ENCODE measurements around the gene TXNL1.
"Not testable (repeated sequence)": the region's sequence is repeated elsewhere in the genome, so short reads cannot be mapped to it uniquely, and the experiment has no call there.

TXNL1 gene

DNA sequence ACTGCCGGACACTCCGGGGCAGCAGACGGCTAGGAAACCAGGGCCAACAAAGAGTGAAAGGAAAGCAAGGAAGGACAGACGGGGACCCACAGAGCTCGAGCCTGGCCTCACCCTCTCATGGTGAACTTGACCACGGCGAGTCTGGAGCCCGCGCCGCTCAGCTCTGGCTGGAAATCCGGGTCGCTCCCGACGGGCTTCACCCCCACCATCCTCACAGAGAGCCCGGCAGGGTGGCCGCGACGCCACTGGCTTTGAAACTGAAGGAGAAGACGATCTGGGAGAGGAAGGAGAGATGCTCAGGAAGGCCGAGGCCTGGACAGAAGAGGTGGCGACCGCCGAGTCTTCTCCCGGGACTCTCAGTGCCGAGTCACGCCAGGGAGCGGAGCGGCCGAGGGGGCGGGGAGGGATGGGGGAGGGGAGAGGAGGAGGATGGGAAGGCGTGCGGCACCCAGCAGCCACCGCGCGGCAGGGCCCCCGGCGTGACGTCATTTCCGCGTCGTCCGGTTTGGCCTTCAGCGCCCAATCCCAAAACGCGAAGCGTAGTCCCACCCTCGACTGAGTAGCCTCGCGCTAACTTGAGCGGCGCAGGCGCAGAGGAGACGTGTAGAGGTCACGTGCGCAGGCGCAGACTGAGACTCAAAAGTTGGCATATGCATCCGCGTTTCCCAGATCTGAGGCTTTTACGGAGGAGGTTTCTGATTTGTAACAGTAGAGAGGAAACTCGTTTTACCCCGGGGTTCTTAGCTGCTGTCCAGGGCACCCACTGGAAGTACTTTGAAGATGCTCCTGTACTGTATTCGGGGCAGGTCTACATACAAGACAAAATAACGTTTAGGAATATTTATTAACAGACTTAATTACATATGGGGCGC is at the start of gene TXNL1:
TSS of gene TXNL1 (minus strand) at position 361 of the 872 bp plus-strand sequence. CDS start at position 209, 152 bp downstream.
- peak; percentile 79 for DNase-seq

DNA sequence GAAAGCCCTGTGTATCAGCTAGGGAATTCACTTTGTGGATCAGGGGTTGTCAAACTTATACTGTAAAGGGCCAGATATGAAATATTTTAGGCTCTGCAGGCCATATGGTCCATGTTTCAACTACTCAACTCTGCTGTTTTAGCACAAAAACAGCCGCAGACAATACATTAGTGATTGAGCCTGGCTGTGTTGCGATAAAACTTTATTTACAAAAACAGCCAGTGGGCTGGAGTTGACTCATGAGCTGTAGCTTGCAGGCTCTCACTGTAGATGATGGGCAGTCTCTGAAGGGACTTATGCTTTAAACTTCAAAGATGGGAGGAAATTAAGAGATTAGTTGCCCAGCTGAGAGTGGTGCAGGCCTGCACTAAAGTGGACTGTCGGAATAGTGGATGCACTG is 45.9 kb upstream of the TXNL1 start:
- no peak for DNase-seq

DNA sequence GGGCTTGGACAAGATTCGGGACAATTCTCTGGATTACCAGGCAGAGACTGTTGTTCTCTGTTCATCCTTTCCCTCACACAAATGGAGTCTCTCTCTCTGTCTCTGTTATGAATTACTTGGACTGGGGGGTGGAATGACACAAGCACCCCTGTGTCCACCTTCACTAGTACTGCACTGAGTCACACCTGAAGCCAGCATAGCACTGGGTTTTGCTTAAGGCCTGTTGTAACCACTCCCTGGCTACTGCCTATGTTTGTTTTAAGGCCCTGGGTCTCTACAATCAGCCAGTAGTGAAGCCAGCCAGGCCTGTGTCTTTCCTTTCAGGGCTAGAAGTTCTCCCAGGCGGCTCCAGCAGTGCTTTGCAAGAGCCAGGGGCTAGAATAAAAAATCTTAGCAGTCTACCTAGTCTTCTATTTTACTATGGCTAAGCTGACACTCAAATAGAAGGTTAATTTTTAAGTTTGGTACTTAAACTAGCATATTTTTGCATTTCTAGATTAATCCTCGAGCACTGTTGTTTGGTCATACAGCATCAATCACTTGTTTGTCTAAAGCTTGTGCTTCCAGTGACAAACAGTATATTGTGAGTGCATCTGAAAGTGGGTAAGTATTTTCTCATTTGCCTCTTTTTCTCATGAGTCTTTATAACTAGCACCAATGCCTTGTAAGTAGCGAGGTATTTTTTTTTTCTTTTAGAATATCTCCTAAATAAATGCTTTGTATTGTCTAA is 40.6 kb upstream of the TXNL1 start:
- DNase-seq: no peak

DNA sequence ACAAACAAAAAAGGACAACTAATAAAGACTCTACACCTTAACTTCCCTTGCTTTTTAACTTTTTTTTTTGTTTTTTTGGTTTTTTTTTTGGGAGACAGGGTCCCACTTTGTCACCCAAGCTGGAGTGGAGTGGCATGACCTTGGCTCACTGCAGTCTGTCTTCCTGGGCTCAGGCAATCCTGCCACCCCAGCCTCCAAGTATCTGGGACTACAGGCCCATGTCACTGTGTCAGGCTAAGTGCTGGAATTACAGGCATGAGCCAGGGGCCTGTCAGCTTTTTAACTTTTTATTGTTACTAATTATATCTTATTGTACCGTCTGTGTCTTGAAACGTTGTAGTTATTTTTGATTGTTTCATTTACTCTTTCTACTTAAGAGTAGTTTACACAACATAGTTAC is 38.2 kb upstream of the TXNL1 start:
- DNase-seq: no peak

DNA sequence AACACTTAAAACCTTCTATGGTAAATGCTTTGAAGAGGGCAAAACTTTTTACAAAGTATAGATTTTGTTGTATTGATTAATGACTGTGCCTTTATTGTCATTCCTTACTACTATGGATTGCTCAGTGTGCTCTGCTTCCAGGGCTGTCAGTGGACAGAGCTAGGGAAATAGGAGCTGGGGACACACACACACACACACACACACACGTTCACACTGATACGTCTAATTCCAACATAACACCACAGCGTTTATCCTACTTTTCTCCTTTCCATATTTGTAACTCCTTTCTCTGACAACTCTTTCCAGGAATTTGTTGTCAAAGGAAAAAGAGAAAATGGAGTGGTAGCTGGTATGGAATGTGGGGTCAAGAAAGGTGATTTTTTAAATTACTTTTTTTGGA is 34.6 kb upstream of the TXNL1 start:
- DNase-seq: no peak

DNA sequence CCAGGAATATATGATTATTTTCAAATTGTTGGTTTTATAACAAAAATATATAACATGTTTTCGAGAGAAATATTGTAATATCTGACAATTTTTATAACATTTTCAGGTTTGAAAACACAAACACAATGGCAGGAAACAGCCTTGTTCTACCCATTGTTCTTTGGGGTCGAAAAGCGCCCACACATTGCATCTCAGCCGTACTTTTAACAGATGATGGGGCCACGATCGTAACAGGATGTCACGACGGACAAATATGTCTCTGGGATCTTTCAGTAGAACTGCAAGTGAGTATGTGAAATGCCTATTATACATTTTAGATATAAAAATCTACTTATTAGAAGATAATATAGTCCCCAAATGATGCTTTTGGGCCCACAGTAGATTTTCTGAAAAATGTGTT is 34.0 kb upstream of the TXNL1 start:
- DNase-seq: no peak

DNA sequence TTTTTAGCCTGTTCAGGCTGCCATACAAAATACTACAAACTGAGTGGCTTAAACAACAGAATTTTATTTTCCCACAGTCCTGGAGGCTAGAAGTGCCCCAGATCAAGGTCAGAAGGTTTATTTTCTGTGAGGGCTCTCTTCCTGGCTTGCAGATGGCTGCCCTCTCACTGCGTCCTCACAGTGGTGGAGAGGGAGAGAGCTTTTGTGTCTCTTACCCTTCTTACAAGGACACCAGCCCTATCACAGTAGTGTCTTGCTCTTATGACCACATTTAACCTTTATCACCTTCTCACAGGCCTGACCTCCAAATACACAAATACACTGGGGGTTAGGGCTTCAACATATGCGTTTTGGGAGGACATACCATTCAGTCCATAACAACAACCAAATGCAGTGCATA is 24.5 kb upstream of the TXNL1 start:
- no peak for DNase-seq

DNA sequence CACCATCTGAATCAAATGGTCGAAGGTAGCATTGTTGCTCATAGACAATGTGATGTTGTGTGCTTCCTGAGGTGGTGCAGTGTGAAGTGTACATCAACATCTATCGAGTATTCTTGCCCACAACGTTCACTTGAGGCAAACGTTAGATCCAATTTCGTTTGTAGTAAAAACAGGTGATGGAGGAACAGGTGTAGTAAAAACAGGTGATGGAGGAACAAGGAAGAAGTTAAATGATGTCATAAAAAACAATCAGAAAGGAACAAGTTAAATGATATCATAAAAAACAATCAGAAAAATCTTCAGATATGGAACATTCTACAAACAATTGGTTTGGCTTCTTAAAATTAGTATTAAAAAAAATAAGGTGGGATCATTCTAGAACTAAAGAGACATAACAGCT is 24.1 kb upstream of the TXNL1 start:
- DNase-seq: no peak

DNA sequence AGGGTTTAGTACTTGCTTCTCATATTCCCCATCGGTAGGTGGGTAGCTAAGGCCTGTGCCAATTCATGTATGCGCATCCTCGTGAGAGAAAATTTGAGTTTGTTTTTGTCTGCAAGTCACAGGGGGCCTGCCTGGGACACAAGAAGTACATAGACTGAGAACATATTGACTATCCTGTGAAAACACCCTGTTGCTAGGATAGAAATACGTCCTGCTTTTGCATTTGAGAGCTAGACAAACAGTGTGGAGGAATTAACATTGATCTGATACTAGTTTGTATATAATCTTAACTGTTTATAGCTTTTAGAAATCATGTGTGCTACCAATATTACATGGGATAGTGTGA is 23.6 kb upstream of the TXNL1 start:
- no peak for DNase-seq

DNA sequence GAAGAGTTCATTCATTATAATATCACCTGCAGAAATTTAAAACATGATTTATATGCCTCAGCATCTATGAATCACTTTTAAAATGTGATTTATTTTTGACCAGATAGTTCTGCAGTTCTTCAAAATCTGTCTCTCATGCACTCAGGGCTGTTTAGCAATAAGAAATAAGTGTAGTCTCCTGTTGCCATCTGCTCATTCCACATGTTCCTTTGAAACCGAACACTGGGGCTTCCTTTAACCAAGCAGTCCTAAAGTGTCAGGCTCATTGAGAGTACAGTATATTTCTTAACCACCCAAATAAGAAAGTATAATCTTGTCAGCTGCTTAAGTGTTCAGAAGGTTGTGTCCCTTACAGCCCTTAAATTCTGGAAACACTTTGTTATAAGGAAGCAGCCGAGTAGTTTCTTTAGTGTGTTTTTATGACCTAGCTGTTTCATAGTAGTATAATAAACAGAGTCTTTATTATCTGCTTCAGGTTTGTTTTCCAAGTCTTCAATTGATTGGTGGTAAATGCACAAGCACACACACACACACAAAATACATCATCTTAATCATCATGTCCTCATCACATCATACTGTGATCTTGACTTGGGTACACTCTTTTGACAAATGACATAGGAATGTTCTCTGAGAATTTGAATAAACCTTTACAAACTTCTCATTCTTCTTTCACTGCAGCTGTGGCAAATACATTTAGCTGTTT is 23.1 kb upstream of the TXNL1 start:
- DNase-seq: no peak

DNA sequence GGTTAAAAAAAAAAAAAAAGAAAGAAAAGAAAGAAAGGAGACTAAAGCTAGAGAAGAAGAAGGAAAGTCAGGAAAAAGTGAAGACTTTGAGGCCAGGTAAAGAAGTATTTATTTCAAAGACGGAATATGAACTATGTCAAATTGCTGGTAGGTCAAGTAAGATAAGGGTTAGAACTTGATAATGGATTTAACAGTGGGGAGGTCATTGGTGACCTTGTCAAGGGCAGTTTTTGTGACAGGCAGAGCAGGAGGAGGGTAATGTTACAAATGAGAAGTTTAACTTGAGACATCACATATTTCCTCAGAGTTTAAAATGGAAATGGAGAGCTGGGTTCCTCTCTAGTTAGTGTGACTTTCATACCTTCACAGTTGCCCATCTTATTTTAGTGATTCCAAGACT is 22.3 kb upstream of the TXNL1 start:
- no peak for DNase-seq

DNA sequence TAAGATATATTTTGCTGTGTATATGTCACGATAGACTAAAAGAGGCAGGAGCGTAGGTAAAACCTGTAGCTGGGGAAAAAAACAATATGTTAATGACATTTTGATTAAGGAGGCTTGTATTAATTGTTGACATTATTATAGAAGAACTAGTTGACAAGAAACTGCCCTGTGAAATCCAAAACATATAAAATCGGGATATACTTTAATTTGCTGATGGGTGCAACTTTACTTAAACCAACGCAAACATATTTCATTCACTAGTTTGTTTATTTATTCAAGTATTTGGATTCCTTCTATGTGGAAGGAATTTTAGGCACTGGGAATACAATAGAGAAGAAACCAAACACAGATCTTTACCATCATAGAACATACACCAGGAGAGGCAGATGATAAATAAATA is 20.7 kb upstream of the TXNL1 start:
- no peak for DNase-seq

DNA sequence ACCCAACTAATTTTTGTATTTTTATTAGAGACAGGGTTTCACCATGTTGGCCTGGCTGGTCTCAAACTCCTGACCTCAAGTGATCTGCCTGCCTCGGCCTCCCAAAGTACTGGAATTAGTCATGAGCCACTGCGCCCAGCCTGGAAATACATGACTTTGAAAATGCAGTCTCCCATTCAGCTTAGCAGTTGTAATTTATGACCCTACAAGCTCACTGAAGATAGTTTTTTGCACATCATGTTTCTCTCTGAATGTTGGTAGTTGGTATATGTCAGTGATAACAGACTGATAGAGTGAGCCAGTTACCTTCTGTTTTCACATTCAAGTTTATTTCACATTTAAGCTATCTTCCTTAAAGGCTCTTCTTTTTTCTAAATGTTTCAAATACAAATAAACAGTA is 19.9 kb upstream of the TXNL1 start:
- no peak for DNase-seq

DNA sequence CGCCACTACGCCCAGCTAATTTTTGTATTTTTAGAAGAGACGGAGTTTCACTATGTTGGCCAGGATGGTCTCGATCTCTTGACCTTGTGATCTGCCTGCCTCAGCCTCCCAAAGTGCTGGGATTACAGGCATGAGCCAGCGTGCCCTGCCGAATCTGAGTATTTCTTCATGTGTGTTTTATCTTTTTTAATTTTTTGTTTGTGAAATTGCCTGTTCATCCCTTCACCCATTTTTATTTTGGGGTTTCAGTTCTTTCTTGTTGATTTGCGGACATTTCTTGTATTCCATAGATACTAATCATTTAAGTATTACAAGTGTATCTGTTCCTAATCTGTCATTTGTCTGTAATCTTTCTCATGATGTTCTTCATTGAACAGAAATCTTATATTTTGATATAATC is 15.9 kb upstream of the TXNL1 start:
- not testable (repeated sequence) for DNase-seq

DNA sequence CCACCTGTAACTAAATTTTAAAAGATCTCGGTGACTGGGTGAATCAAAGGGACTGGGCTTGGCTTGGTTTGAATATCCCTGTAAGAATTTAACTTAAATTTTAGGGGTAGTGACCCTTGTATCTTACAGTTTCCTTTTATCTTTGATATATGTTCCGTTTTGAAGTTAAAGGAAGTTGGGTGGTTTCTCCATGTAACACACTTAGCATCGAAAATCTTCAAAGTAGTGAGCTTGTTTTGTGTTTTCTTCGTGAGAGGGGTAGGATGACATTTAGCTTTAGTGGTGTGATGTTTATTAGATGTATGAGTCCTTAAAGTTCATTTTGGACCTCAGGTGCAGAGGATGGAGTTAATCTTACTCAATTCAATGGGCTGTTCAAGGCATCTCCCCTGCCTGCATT is 14.4 kb upstream of the TXNL1 start:
- no peak for DNase-seq

DNA sequence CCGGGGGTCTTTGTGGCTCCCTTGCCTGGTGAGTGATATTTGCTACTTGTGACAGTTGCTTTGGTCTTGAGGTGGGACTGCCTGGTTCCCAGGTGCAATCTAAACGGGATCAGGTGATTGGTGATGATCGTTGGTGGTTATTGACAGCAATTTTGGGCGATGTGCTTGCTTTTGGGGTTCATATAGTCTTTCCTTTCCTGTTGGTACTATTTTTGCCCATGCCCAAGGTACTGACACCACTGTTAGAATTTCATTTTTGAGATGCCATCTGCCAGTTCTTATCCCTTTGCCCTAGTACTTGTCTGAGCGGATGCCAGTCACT is 13.3 kb upstream of the TXNL1 start:
- no peak for DNase-seq

DNA sequence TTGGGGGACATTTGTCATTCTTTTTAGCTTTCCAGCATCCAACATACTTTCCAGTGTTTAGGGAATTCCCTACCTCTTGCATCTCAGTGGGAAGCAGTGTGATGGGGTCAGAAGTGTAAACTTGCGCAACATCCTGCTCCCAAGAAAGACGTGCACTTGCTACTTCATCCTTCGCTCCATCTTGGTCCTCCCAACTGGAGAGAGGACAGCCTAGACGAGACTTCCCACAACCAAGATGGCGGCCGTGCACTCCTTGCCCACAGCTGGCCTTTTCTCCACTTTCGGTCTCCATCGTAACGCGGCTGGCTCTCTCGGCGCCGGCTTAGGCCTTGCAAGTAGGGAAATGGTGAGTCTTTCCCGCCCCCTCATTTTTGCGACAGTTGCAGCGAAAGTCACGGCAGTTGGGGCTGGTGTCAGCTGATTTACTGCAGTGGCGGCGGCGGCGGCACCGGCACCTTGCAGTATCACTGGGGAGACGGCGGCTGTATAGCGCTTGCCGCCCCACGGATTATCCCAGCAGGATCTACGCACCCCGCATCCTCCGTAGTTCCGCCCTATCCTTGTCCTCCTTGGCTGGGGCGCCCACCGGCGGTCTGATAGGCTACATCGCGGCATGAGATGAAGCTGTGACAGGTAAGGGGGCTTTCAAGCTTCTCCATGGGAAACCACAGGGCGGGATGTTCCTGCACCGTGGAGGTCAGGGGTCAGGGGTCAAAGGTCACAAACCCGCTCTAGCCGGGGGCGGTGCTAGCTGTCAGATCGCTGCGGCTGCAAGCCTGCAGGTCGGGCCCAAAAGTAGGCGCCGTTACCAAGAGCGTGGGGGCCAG is 12.8 kb upstream of the TXNL1 start, which contains the start of gene WDR7:
TSS of gene WDR7 (plus strand) at position 416 of the 827 bp plus-strand sequence. CDS start 21,157 bp downstream, outside the sequence.
- DNase-seq: peak; percentile 92

DNA sequence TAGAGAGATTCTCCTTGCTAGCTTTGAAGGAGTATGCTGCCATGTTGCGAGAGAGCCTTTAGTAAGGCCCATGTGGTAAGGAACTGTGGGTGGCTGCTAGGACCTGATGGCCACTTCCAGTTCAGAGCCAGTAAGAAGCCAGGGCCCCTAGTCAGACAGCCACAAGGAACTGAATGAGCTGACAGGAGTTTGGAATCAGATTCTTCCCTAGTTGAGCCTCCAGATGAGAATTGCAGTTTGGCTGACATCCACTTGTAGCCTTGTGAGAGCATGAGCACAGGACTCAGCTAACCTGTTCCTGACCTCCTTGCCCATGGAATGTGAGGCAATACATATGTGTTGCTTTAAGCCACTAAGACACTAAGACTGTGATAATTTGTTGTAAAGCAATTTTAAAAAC is 11.6 kb upstream of the TXNL1 start:
- DNase-seq: no peak

DNA sequence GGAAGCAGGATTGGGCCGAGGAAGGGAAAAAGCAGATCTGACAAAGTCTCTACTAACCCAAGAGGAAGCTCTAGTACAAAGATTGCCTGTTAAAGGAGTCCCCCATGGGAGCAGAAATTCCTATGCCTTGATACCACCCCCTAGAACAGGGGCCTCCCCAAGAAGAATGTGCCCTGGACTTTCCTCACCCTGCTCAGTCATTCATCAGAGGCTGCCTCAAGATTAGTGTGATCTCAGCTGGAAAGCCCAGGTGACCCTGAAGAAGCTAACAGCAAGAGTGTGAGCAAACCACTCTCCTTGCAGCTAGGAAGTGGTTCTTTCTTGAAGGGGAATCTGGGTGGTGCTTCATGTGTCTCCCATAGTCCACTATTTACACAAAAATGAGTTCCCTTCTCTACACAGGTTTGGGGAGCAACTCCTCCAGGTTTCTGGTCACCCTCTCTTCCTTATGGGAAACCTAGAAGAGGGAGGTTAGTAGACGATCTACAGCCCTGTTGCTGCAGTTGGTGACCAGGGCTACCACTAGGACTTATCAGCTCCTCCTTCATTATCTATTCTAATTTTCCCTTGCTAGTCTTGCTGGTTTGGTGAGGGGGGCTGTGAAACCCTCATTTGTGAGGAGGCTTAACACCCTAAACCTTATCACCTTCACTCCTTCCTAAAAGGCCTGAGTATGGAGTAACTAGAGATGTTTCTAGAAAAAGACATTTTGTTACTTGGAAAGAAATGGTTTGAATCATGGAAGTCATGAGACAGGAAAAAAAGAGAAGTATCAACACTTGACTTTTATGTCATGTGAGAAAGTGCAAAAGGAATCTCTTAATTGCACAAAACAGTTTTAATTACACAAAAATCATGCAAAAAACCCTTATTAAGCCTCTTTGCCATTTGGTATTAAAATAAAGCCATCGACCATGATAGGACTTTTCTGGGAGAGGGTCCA is 9.8 kb upstream of the TXNL1 start:
- no peak for DNase-seq

DNA sequence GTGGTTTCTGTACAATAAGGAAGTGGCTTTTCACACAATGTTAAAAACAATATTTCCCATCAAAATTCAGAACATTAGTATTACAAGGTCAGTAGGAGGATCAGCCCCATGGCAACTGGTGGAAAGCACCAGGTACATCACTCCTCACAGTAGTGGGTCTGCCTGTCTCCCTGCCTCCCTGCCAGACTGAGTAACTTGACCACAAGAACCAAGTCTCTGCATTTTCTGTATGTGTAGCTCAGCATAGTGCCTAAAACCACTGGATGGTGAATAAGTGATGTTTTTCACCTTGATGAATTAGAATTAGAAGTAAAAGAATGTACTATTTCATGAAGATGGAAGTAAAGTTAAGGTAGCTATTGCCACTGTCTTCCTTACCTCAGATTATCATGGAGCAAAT is 8.7 kb upstream of the TXNL1 start:
- DNase-seq: no peak

DNA sequence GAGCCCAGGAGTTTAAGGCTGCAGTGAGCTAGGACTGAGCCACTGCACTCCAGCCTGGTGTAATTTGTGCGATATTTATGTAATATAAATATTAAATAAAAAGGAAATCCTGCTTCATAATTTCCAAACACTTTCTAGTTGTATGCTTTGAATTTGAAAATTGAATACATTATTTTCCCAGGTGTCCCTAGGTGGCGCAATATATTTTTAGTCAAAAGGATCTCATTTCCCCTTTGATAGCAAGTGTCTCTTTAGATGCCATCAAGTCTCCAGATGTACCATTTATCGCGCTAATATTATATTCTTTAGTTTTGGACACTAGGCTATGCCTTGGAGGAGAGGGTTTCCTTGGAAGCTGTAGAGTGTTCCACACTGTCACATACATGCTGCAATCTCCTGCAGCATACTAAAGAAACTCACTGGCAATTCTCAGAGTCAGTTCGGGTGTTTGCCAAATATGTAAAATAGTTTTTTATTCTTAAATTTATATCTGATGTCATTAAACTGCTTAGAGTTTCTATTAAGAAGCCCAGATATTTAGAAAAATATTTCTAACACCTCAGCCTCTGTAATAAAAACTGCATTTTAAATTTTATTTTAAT is 7.1 kb upstream of the TXNL1 start:
- no peak for DNase-seq
